ENCODE results near the gene AQP12B.
A peak's percentile ranks its signal among the peaks of the same experiment; 100 is the strongest.

AQP12B gene

DNA sequence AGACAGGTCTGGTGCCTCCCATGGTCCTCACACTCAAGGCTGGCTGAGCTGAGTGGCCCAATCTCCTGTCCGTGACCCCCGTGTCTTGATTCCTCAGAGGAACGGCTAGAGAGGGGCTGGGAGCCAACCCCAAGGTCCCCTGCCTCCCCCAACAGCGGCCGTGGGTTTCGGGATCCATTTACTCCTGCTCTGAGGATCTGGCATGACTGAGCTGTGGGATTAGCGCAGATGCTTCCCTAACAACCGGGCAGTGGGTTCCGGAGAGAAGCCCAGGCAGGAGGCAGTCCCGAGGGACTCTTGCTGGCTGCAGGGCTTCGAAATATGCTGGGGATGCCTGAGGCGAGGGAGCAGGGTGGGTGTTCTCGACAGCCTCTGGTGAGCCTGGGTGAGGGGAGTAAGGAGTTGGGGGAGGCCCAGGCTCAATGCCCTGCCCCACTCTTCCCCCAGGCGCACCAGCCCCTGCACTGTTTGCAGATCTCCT is 38.5 kb downstream of the AQP12B start:
- Histone ChIP-seq H3K4ac (ENCODE audit: low read depth in 1 of 2, low read length in 2 of 2) (no peak overlapping the region), H3K18ac (ENCODE audit: low read depth in 1 of 2, low read length in 2 of 2) (no peak overlapping the region), H2BK5ac (ENCODE audit: low read depth, low read length, poor library complexity, severe bottlenecking) (no peak overlapping the region), H3K4me3 (ENCODE audit: insufficient read depth in 1 of 2, low read depth in 1 of 2, low read length in 2 of 2) (no peak overlapping the region), H3K4me2 (ENCODE audit: low read length, poor library complexity, severe bottlenecking) (no peak overlapping the region), H4K91ac (ENCODE audit: low read length) (no peak overlapping the region), H3K9me3 (ENCODE audit: control insufficient read depth, low read length) (no peaks in the 10 kb centered on the region), H3K4me1 (ENCODE audit: control insufficient read depth, insufficient read depth, low read depth, low read length) (peaks cover 2% of the 10 kb centered on the region), H2AK5ac (ENCODE audit: low read length, severe bottlenecking) (no peak overlapping the region), H3K14ac (ENCODE audit: low read length in 2 of 2) (peak overlapping the region in 1 of 2 experiments; percentile 12), H3K9ac (ENCODE audit: low read length) (no peak overlapping the region), H3K36me3 (ENCODE audit: control insufficient read depth in 1 of 2, insufficient read depth in 2 of 2, low read depth in 1 of 2, low read length in 2 of 2) (no peaks in the 10 kb centered on the region), H3K23ac (ENCODE audit: low read length in 2 of 2) (no peak overlapping the region), H2BK120ac (ENCODE audit: low read depth, low read length) (no peak overlapping the region), H2BK15ac (ENCODE audit: low read depth, poor library complexity, severe bottlenecking) (no peak overlapping the region), H3K27ac (ENCODE audit: low read length, poor library complexity, severe bottlenecking) (no peak overlapping the region), H4K8ac (ENCODE audit: low read length) (no peak overlapping the region), H2AFZ (ENCODE audit: low read depth, low read length) (no peak overlapping the region), H2BK12ac (ENCODE audit: low read length in 2 of 2) (no peak overlapping the region), H3K79me1 (replicated peaks; ENCODE audit: low read length, poor library complexity, severe bottlenecking) (no peaks in the 10 kb centered on the region), H3K27me3 (ENCODE audit: control insufficient read depth in 1 of 2, insufficient read depth in 1 of 2, low read length in 2 of 2) (peaks cover 25 to 72% of the 10 kb centered on the region in 2 experiments)
- no peak for DNase-seq
- 84% methylated on average over 12 of the region's 14 CpGs for WGBS

DNA sequence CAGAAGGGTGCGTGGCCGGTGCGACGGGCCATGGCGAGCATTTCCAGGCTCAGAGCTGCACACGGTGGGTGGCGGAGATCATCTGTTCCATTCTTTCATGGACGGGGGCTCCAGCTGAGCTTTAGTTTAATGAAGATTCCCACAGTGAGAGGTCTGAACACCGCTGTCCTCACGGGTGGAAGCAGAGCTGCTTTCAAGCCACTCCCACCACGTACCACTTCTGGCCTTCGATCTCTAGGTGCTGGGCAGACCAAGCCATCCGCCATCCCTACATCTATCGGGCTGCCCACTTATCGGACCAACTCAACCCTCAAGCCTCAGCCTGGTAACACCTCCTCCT is 38.9 kb downstream of the AQP12B start:
- no peak for DNase-seq

GRCh38 chr2:240643093-240643810 is 39.4 kb downstream of the AQP12B start:
- H2BK5ac ChIP-seq (ENCODE audit: low read depth, low read length, poor library complexity, severe bottlenecking): no peak overlapping the region
- no peak overlapping the region for H4K8ac ChIP-seq (ENCODE audit: low read length)
- H2BK120ac ChIP-seq (ENCODE audit: low read depth, low read length): no peak overlapping the region
- DNase-seq: no peak
- peaks cover 15 to 70% of the 10 kb centered on the region in 2 experiments for H3K27me3 ChIP-seq (ENCODE audit: control insufficient read depth in 1 of 2, insufficient read depth in 1 of 2, low read length in 2 of 2)
- H3K23ac ChIP-seq (ENCODE audit: low read length in 2 of 2): no peak overlapping the region
- no peak overlapping the region for H2BK12ac ChIP-seq (ENCODE audit: low read length in 2 of 2)
- H3K9me3 ChIP-seq (ENCODE audit: control insufficient read depth, low read length): no peaks in the 10 kb centered on the region
- H3K4me3 ChIP-seq (ENCODE audit: insufficient read depth in 1 of 2, low read depth in 1 of 2, low read length in 2 of 2): no peak overlapping the region
- no peak overlapping the region for H3K27ac ChIP-seq (ENCODE audit: low read length, poor library complexity, severe bottlenecking)
- no peaks in the 10 kb centered on the region for H3K36me3 ChIP-seq (ENCODE audit: control insufficient read depth in 1 of 2, insufficient read depth in 2 of 2, low read depth in 1 of 2, low read length in 2 of 2)
- H3K79me1 ChIP-seq (replicated peaks; ENCODE audit: low read length, poor library complexity, severe bottlenecking): no peaks in the 10 kb centered on the region
- no peak overlapping the region for H3K4me2 ChIP-seq (ENCODE audit: low read length, poor library complexity, severe bottlenecking)
- H4K91ac ChIP-seq (ENCODE audit: low read length): no peak overlapping the region
- 78% methylated on average over 13 of the region's 13 CpGs for WGBS
- no peak overlapping the region for H2BK15ac ChIP-seq (ENCODE audit: low read depth, poor library complexity, severe bottlenecking)
- no peak overlapping the region for H3K18ac ChIP-seq (ENCODE audit: low read depth in 1 of 2, low read length in 2 of 2)
- H2AFZ ChIP-seq (ENCODE audit: low read depth, low read length): no peak overlapping the region
- no peak overlapping the region for H2AK5ac ChIP-seq (ENCODE audit: low read length, severe bottlenecking)
- peaks cover 2% of the 10 kb centered on the region for H3K4me1 ChIP-seq (ENCODE audit: control insufficient read depth, insufficient read depth, low read depth, low read length)
- no peak overlapping the region for H3K9ac ChIP-seq (ENCODE audit: low read length)
- H3K4ac ChIP-seq (ENCODE audit: low read depth in 1 of 2, low read length in 2 of 2): no peak overlapping the region
- no peak overlapping the region for H3K14ac ChIP-seq (ENCODE audit: low read length in 2 of 2)

More for the DNA sequence above, 38.9 kb downstream of the AQP12B start:
- no peak overlapping the region for H4K8ac ChIP-seq (ENCODE audit: low read length)
- H3K14ac ChIP-seq (ENCODE audit: low read length in 2 of 2): no peak overlapping the region
- H3K27ac ChIP-seq (ENCODE audit: low read length, poor library complexity, severe bottlenecking): no peak overlapping the region
- no peaks in the 10 kb centered on the region for H3K79me1 ChIP-seq (replicated peaks; ENCODE audit: low read length, poor library complexity, severe bottlenecking)
- H3K18ac ChIP-seq (ENCODE audit: low read depth in 1 of 2, low read length in 2 of 2): no peak overlapping the region
- no peak overlapping the region for H2AK5ac ChIP-seq (ENCODE audit: low read length, severe bottlenecking)
- no peaks in the 10 kb centered on the region for H3K9me3 ChIP-seq (ENCODE audit: control insufficient read depth, low read length)
- no peak overlapping the region for H3K23ac ChIP-seq (ENCODE audit: low read length in 2 of 2)
- H2AFZ ChIP-seq (ENCODE audit: low read depth, low read length): no peak overlapping the region
- WGBS: 84% methylated on average over 15 of the region's 15 CpGs
- no peak overlapping the region for H2BK120ac ChIP-seq (ENCODE audit: low read depth, low read length)
- no peak overlapping the region for H2BK15ac ChIP-seq (ENCODE audit: low read depth, poor library complexity, severe bottlenecking)
- H2BK12ac ChIP-seq (ENCODE audit: low read length in 2 of 2): no peak overlapping the region
- no peak overlapping the region for H3K9ac ChIP-seq (ENCODE audit: low read length)
- H3K27me3 ChIP-seq (ENCODE audit: control insufficient read depth in 1 of 2, insufficient read depth in 1 of 2, low read length in 2 of 2): peaks cover 21 to 70% of the 10 kb centered on the region in 2 experiments
- peaks cover 2% of the 10 kb centered on the region for H3K4me1 ChIP-seq (ENCODE audit: control insufficient read depth, insufficient read depth, low read depth, low read length)
- H3K4me3 ChIP-seq (ENCODE audit: insufficient read depth in 1 of 2, low read depth in 1 of 2, low read length in 2 of 2): no peak overlapping the region
- no peaks in the 10 kb centered on the region for H3K36me3 ChIP-seq (ENCODE audit: control insufficient read depth in 1 of 2, insufficient read depth in 2 of 2, low read depth in 1 of 2, low read length in 2 of 2)
- H3K4ac ChIP-seq (ENCODE audit: low read depth in 1 of 2, low read length in 2 of 2): no peak overlapping the region
- no peak overlapping the region for H3K4me2 ChIP-seq (ENCODE audit: low read length, poor library complexity, severe bottlenecking)
- no peak overlapping the region for H2BK5ac ChIP-seq (ENCODE audit: low read depth, low read length, poor library complexity, severe bottlenecking)
- no peak overlapping the region for H4K91ac ChIP-seq (ENCODE audit: low read length)

GRCh38 chr2:240642806-240643092 is 39.9 kb downstream of the AQP12B start:
- WGBS: 86% methylated on average over 11 of the region's 11 CpGs
- H3K4me1 ChIP-seq (ENCODE audit: control insufficient read depth, insufficient read depth, low read depth, low read length): peaks cover 2% of the 10 kb centered on the region

More at GRCh38 chr2:240642806-240643092, 39.9 kb downstream of the AQP12B start:
- no peaks in the 10 kb centered on the region for H3K9me3 ChIP-seq (ENCODE audit: control insufficient read depth, low read length)
- no peak overlapping the region for H2AFZ ChIP-seq (ENCODE audit: low read depth, low read length)
- no peak overlapping the region for H3K4ac ChIP-seq (ENCODE audit: low read depth in 1 of 2, low read length in 2 of 2)
- DNase-seq: no peak
- no peak overlapping the region for H3K14ac ChIP-seq (ENCODE audit: low read length in 2 of 2)
- H3K18ac ChIP-seq (ENCODE audit: low read depth in 1 of 2, low read length in 2 of 2): no peak overlapping the region
- no peak overlapping the region for H3K27ac ChIP-seq (ENCODE audit: low read length, poor library complexity, severe bottlenecking)
- no peak overlapping the region for H2BK120ac ChIP-seq (ENCODE audit: low read depth, low read length)
- no peak overlapping the region for H4K91ac ChIP-seq (ENCODE audit: low read length)
- no peak overlapping the region for H3K4me2 ChIP-seq (ENCODE audit: low read length, poor library complexity, severe bottlenecking)
- no peak overlapping the region for H2BK5ac ChIP-seq (ENCODE audit: low read depth, low read length, poor library complexity, severe bottlenecking)
- H2BK12ac ChIP-seq (ENCODE audit: low read length in 2 of 2): no peak overlapping the region
- H3K9ac ChIP-seq (ENCODE audit: low read length): no peak overlapping the region
- no peaks in the 10 kb centered on the region for H3K36me3 ChIP-seq (ENCODE audit: control insufficient read depth in 1 of 2, insufficient read depth in 2 of 2, low read depth in 1 of 2, low read length in 2 of 2)
- no peaks in the 10 kb centered on the region for H3K79me1 ChIP-seq (replicated peaks; ENCODE audit: low read length, poor library complexity, severe bottlenecking)
- H4K8ac ChIP-seq (ENCODE audit: low read length): no peak overlapping the region
- H3K27me3 ChIP-seq (ENCODE audit: control insufficient read depth in 1 of 2, insufficient read depth in 1 of 2, low read length in 2 of 2): peaks cover 10 to 70% of the 10 kb centered on the region in 2 experiments
- no peak overlapping the region for H2BK15ac ChIP-seq (ENCODE audit: low read depth, poor library complexity, severe bottlenecking)
- no peak overlapping the region for H3K4me3 ChIP-seq (ENCODE audit: insufficient read depth in 1 of 2, low read depth in 1 of 2, low read length in 2 of 2)
- H3K23ac ChIP-seq (ENCODE audit: low read length in 2 of 2): no peak overlapping the region
- no peak overlapping the region for H2AK5ac ChIP-seq (ENCODE audit: low read length, severe bottlenecking)

Data from mesenchymal stem cell (in vitro differentiated cells and primary cell).